Activated CD4-positive, alpha-beta T cell treated with anti-CD3 and anti-CD28 coated beads for 4 hours (primary cell): ENCODE data around the gene ZFYVE1.
"Not testable (repeated sequence)": the region's sequence is repeated elsewhere in the genome, so short reads cannot be mapped to it uniquely, and the experiment has no call there.

ENCODE experiments used
- DNase-seq, 2 donors: peaks; one replicate each; pipeline ENCODE4 v3.0.0-alpha.2; 2020

The ZFYVE1 gene

DNA sequence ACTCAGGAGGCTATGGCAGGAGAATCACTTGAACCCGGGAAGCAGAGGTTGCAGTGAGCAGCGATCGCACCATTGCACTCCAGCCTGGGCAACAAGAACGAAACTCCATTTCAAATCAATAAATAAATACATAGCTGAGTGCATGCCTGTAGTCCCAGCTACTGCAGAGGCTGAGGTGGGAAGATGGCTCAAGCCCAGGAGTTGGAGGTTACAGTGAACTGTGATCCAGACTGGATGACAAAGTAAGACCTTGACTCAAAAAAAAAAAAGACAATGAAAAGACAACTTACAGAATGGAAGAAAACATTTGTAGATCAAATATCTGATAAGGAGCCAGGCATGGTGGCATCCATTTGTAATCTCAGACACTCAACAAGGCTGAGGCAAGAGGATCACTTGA, 27.6 kb downstream of the ZFYVE1 start:
- no peak for DNase-seq

DNA sequence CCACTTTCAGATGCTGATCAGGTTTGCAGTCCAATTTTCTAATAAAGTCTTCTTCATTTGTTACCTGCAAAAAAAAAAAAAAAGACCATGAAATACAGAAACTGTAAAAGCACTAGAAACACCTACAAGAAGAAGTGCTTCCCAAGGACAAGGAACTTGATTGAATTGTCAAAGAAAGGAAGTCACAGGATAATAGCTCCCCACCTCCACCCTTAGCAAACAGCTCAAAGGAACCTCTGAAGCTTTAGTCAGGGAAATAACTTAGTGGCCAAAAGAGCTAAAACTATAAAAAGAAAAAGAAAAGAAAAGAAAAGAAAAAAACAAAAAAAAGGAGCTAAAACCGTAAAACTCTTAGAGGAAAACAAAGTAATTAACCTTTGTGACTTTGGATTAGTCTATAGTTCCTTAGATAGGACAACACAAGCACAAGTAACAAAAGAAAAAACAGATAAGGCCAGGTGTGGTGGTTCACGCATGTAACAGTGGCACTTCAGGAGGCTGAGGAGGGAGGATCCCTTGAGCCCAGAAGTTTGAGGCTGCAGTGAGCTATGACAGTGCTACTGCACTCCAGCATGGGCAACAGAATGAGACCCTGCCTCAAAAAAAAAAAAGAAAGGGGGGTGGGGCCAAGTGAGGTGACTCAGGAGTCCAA, 28.5 kb downstream of the ZFYVE1 start:
- DNase-seq = no peak

DNA sequence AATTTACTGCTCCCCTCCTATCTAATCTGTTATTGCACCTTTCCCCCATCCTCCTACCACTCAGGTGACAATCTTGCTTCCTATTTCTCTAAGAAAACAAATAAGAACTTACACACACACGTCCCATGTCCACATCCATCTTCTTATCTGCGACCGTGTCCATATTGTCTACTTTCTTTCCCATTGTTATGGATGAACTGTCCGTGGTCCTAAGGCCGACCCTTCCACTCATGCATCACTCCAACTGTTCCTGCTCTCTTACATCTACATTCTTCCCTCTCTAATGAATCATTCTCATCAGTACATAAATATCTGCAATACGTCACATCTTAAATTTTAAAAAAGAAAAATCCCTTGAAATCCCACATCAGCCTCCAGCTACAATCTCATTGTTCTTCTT, 30.0 kb downstream of the ZFYVE1 start:
- DNase-seq = no peak

DNA sequence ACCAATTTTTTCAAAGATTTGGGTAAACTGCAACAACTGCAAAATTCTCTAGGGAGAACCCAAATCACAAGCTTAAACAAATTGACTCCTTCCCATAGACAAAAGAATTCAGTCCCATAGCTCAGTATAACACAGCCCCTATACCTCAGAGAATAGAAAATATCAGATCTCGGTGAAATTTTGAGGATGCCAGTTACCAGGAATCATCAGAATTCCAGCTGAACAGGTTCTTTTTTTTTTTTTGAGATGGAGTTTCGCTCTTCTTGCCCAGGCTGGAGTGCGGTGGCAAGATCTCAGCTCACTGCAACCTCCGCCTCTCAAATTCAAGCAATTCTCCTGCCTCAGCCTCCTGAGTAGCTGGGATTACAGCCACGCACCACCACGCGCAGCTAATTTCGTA, 36.7 kb downstream of the ZFYVE1 start:
- no peak for DNase-seq

DNA sequence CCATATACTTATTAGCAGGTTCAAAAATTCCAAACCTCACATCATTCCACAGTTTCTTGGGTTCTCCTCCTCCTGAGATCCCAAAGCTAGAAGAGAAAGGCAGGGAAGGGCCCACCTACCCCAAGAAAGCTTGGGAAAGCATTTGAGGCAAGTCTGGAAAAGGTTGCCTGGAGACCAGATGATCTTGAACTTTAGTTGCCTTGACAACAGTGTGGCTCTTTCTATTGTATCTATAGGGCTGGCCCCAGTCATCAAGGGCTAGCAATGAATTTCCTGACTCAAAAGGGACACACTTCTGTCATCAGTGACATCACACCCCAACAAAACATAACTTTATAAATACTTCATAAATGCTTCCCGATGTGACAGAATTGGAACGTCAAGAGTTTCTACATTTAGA, 40.0 kb downstream of the ZFYVE1 start:
- no peak for DNase-seq

DNA sequence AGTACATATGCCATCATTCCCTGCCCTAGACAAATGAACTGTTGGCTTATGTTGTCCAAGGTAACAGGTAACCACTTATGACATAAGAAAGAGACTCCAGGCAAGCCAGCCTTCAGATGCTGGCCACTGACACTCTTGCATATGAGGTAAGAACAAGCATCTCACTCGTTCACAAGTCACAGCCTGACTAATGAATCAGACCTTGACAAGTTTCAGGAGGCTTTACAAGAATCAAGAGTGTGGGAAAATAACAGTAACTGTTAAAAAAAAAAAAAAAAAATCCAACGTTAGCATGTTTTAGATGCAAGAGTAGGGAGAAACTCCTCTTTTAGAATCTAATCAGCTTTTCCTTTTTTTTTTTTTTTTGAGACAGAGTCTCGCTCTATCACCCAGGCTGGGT, 40.7 kb downstream of the ZFYVE1 start:
- no peak for DNase-seq

DNA sequence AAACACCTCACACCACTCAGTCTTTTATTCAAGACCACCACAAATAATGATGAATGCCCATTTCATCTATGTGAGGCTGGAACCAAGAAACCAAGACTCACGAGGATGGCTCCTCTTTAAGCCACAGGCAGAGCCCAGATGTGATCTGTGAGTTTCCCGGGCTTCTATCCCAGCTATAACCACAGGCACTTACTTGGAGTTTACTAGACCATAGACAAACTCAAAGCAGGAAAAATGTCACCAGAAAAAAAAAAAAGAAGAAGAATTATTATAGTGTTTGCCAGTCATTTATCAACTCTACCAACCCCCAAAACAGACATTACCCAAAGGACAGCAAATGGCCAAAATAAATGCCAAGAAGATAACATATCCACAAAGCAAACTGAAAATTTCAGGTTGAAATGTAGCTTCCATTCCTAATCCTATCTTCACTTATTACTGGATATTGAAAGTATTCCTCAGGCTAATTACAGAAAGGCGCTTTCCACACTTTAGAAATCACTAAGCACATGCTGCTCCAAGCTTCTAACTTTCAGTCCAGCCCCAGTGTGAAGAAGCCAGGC, 44.7 kb downstream of the ZFYVE1 start:
- DNase-seq = no peak

DNA sequence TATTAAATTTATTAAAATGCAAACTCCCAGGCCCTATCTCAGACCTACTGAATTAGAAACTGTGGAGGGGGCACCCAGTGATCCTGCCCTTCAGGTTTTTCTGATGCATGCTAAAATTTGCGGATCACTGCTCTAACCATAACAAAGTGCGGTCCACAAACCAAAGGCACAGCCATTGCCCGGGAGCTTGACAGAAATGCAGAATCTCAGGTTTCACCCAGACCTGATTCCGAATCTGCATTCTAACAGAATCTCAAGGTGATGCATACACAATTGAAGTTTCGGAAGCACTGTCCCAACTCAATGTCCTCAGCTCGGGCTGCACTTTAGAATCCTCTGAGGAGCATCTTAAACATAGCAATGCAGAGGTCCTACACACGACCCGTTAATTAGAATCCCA, 46.0 kb downstream of the ZFYVE1 start:
- no peak for DNase-seq

DNA sequence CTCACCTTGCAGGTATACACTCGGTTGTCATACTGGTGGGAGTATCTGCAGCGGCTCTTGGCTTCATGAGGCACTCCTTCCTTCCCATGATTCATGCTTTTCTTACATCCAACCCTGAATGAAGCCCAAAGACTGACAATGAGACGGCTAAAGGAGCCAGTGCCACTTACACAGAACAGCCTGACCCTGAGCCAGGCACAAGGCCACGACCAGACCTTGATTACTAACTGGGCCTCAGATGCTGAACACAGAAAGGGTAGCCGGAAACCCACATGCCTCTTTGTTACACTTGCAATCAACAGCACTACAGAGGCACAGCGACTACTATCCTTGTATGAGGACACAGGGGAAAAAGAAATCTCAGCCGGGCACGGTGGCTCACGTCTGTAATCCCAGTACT, 48.0 kb downstream of the ZFYVE1 start:
- no peak for DNase-seq

DNA sequence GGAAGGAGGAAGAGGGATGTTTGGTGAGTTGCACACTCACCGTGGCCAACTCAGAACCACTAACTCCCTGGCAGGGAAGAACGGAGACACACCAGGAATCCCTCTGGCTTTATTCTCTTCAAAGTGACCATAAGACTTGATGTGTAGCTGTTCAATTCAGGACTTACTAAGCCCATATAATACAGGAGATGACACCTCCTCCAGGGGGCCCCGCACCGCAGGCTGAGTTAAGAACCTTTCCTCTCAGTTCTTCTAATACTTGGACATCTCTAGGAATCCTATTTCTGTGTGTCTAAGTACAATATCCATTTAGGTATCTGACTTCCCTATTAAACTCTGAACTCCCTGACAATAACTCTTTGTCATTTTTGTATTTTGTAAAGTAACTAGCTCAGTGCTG, 51.1 kb downstream of the ZFYVE1 start:
- DNase-seq = no peak

DNA sequence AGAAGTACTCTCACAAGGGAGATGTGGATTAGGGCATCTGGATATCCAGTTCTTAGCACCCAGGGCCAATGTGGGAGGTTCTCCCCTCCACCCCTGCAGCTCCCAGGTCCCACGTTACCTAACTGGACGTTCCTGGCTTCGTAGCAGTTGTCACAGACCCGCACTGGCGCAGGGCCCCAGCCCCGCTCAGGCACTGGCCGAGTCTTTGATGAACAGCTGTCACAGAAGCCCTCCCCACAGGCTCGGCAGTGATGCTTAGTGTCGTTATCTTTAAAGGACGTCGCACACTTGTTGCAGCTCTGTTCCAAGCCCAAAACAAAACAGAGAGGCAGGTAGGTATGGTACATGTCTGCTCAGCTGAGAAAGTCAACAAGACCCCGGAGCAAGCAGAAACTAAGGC, 52.2 kb downstream of the ZFYVE1 start:
- no peak for DNase-seq

DNA sequence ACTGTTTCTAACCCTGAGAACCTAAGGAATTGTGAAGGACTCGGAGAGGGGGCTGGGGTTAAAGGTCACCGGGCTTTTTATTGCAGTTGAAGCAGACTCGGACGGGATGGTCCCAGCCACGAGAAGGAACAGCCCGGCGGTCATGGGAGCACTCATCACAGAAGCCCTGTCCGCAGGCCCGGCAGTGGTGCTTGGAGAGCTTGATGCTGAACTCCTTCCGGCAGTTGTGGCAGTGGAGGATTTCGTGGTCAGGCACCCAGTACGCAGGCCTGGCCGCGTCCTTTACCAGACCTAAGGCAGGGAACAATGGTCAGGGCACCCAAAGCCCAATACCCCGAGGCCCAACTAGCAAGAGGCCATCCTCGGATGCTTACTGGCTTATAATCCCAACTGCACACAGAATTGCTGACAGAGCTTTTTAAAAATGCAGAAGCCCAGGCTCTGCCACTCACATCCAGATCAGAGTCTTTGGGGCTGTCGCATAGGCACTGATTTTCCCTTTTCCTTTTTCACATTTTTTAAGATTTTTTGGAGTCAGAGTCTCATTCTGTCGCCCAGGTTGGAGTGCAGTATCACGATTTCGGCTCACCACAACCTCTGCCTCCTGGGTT, 56.0 kb downstream of the ZFYVE1 start:
- DNase-seq = no peak

DNA sequence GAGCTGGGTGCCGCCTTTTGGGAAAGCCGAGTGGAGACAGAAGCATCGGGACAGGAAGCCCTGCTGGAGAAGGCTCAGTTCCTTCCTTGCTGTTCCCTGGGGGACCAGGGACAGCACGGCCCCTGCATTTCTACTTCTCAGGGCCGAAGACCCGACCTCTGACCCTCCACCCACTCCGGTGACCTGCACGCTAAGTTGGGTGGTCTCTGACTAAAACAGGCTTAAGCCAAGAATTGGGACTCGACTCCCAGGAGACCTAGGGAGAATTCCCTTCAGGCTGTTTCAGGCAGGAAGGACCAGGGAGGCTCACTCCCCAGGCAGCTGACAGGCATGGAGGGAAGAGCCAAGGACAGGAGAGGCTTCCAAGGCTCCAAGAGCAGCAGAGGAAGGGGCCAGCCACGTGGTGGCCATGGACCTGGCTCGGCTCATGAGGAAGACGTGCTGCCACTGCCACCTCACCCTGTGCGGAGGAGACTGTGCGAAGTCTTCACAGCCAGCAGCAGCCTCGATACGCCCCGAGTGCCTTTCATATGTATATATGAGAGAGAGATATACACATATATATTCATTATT, 56.8 kb downstream of the ZFYVE1 start:
- no peak for DNase-seq

DNA sequence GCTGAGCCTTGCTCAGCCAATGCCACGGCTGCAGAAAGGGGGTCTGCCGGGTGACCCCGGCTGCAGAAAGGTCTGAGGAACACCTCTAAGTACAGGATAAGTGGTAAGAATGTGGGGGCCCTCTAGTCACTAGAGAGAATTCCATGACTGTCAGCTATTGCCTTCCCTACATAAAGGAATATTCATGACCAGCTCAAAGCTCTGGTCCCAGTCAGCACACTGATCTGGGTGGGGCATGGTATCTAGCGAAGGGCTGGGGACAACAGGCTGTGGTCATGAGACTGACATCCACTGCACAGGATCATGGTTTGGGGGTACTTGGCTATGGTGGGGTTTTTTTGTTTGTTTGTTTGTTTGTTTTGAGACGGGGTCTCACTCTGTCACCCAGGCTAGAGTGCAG, 58.6 kb downstream of the ZFYVE1 start:
- DNase-seq = no peak

DNA sequence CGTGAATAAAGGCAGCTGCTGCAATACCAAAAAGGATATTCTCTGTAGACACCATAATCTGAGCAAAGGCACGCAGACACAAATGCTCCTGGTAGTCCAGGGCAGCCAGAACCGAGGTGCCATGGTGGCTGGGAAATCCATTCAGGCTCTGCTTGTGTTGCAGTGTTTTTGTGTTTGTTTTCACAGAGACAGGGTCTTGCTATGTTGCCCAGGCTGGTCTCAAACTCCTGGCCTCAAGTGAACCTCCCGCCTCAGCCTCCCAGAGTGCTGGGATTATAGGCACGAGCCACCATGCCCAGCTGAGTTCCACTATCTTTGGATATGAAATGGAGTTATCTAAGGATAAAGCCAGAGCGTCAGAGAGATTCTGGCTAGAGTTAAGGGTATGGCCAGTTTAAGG, 60.9 kb downstream of the ZFYVE1 start:
- no peak for DNase-seq

DNA sequence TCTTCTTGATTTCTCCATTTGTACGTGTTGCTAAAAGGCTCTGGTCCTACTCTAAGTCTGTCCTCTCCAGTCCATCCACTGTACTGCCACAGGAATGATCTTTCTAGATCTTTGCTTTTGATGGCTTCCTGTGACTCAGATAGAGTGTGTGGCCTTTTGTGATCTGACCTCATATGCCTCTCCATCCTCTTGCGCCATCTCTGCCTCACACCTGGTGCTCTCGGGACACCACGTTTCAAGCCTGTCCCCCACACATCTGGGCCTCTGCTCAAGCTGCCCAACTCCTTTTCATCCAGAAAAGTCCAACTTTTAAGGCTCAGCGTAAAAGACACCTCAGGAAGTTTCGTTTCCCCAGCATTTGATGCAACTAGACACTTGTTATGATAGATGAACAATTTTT, 61.7 kb downstream of the ZFYVE1 start:
- DNase-seq = no peak

DNA sequence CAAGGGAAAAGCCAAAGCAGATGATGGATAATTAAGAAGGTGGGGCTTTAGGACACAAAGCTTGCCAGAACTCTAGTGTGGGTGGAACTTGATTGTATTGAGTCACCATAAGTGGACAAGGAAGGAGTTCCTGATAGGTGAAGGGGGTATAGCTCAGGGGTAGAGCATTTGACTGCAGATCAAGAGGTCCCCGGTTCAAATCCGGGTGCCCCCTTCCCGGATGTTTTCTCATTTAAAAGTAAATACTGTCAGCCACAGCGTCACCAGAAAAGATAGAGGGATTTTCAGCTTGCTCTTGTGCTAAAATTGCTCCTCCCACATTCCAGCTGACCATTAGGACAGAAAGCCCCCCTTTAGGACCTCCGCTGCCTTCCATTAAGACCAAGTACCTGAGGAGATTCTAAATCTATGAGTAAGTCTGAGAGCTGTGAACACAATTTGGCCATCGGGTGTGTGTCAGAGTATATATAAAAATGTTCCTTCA, 64.0 kb downstream of the ZFYVE1 start:
- DNase-seq = no peak

DNA sequence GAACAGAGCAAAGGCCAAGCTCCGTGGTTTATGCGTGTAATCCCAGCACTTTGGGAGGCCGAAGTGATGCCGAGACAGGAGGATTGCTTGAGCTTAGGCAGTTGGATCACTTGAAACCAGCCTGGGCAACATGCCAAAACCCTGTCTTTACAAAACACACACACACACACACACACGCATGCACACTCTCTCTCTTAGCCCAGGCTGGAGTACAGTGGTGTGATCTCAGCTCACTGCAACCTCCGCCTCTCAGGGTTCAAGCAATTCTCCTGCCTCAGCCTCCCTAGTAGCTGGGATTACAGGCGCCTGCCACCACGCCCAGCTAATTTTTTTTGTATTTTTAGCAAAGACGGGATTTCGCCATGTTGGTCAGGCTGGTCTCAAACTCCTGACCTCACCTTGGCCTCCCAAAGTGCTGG, 64.6 kb downstream of the ZFYVE1 start:
- not testable (repeated sequence) for DNase-seq

DNA sequence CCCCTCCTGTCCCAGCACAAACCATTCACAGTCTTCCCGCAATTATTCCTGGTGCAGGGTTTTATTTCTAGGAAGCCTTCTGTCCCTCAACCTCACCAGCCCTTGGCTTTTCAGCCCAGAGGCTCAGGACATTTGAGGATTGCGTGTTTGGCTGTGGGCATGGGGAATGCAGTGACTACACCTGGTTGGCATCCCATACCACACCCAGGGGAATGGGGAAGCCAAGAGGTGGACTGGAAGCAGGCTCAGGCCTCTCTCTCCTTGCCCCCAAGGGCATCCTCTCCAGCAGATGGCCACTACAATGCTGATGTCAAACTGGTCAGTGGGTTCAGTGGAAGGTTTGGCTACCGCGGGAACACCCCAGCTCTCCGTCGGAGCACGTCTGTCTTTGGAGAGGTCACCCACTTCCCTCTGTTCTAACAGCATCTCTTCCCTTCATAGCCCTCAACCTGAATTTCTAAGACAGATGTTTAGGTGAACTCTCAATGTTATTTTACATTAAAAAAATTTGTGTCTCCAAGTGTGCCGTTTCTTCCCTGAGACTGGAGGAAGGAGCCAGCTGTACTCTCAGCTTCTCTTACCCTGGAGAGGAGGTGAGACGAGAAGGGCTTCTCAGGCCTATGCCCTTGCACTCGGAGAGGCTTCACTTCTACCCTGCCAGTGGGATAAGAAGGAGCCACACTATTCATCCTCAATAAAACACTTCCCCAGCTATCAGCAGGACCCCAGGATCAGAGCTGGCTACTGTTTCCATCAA, 65.1 kb downstream of the ZFYVE1 start:
- no peak for DNase-seq

DNA sequence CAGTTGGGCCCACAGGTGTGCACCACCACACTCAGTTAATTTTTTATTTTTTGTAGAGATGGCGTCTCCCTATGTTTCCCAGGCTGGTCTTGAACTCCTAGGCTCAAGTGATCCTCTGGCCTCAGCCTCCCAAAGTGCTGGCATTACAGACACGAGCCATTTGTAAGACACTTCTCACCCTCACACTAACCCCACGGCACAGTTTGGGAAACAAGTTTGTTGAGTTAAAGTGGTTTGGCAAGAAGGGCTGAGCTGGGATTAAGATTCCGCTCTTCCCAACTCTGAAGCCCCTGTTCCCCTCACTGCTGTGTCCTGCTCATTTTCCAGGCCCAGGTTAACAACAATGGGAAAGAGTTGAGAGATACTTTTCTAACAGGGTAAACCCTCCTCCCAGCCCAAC, 65.9 kb downstream of the ZFYVE1 start:
- not testable (repeated sequence) for DNase-seq

DNA sequence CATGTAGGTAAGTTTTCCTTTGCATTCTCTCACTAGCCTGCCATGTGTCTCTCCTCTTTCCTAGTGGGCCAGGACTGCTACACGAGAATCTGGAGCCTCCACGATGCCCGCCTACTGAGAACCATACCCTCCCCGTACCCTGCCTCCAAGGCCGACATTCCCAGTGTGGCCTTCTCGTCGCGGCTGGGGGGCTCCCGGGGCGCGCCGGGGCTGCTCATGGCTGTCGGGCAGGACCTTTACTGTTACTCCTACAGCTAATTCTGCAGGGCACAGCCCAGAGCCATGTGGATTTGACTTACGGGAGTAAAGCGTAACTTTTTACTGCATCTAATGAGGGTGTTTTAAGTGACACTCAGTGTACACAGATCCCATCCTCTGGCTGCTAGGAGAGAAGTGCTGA, 68.4 kb downstream of the ZFYVE1 start:
- DNase-seq = no peak

DNA sequence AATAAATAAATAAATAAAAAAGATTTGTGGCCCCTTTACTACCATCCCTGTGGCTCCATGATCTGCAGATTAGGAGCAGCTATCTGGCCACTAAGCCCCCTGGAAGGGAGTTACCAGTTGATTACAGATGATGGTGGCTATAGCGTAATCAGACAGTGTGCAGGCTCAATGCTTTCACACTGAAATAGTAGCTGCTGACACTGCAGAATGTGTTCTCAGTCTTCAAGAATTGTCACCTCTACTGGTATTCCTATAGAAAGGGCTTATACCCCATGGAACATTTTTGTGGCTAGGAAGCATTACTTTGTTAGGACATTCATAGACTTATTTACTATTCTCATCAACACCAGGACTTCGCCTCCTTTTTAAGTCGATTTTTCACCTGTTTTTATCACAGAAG, 69.7 kb downstream of the ZFYVE1 start:
- no peak for DNase-seq

DNA sequence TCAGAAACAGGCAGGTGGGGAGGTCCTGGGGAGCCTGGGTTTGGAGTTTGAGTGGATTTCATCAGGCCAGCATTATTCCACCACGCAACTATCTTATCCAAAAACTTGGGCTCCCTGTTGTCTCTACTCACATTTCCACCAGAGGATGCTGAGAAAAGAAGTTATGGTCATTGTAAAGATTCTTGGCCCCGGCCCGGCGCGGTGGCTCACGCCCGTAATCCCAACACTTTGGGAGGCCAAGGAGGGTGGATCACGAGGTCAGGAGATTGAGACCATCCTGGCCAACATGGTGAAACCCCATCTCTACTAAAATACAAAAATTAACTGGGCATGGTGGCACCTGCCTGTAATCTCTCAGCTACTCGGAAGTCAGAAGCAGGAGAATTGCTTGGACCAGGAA, 70.2 kb downstream of the ZFYVE1 start:
- not testable (repeated sequence) for DNase-seq

DNA sequence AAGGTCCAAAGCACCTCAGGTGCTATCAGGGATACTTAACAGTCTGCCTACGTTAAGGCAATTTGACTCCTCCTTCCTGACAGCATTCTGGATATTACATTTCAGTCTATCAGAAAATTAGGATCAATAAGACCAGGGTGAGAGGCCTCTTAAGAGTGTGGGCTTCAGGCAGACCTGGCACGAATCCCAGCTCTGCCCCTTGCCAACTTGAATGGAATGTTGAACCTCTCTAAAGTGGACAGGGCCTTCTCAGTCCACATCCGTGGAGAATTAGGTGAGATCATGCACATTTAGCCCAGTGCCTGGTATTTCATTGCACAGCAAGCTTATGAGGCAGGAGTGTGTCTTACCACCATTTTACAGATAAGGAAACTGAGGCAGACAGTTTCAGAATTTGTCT, 74.7 kb downstream of the ZFYVE1 start:
- no peak for DNase-seq
